HG03442 (cell line): ENCODE results near the gene CHCHD4.
A peak's percentile ranks its signal among the peaks of the same experiment; 100 is the strongest.

Experiments used
- ATAC-seq: cut with Tn5 transposase; IDR thresholded peaks from one replicate; pipeline ENCODE4 v1.9.1; 2021; ENCODE audit warnings: mild to moderate bottlenecking, moderate library complexity; ENCODE audit not compliant: unreplicated experiment

CHCHD4 gene

DNA sequence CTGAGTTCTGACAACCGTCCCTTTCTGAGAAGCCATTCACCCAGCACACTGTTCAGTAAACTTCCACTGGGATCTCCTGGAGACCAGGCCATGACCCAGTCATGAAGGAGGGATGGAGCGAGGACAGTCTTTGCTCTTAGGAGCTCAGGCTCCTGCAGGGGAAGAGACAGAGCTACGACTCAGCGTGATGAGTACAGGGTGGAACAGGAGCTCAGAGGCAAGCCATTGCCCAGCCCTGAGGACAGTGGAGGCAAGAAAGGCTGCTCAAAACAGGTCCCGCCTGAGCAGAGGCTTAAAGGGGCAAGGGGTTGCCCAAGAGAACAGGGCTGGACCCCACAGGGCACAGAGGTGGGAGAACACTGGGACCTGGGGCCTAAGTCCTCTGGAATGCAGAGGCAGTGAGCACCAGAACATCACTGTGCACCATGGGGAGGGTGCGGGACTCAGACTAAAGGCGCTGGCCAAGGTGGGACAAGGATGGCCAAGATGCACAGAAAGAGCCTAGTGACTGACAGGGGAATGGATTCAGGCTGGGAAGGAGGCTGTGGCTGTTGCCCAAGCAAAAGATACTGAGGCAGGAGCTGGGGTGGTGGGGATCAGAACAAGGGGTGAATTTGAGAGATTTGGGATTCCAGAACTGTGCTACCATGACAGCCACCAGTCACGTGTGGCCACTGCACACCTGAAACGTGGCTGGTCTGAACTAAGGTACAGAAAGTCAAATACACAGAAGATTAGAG is 26.0 kb upstream of the CHCHD4 start:
- no peak for ATAC-seq

DNA sequence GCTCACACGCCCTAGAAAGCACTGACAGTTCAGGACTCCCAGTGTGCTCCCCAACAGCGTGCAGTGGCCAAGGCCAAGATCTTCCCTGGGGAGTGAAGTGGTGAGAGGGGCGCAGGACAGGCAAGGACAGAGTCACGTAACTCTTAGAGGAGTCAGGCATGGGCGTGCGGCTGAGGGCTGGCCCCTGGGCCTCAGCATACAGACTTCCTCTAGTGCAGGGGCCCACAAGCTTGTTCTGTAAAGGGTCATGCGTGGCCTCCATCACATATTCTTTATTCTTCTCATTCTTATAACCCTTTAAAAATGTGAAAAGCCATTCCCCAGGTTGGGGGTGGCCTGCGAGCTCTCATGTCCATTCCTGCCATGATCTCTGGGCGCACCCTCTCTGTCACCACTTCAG is 25.4 kb upstream of the CHCHD4 start:
- ATAC-seq: no peak

DNA sequence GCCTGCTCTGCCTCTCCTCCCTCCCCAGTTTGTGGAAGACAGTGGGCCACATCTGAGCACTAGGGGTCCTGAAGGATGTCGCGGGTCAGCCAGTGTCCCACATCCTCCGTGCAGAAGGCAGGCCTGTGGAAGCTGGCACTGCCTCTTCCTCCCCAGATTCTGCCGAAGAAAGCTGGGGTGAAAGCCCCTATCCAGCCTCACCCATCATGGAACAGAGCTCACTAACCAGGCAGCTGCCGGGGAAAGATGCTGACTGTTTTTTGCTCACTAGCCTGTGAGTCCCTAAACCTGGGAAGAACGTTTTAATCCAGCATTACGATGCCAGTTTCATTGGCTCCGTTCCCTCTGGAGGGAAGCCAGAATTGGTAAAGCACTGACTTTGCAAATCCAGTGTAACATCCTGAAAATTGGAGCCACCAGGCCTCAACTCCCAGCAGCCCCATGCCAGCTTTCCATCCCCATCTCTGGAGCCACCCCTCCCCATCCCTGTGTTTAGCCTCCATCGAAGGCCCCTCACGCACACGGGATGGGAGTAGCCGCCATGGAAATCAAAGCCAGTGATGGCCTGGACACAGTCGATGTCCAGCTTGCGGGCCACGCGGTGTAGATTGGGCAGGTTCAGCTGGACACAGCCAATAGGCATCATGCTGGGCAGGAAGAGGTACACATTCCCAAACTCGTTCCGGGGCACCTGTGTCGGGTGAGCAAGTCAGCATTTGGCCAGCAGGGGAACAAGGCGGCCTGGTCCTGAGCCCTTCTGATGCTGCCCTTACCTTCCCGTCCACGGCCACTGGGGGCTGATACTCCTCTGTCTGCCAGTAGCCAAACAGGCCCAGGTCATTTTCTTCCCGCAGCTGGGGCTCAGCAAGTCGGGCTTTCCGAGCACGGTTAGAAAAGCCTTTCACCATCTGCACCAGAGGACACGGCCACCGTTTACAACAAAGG is 23.6 kb upstream of the CHCHD4 start:
- no peak for ATAC-seq

DNA sequence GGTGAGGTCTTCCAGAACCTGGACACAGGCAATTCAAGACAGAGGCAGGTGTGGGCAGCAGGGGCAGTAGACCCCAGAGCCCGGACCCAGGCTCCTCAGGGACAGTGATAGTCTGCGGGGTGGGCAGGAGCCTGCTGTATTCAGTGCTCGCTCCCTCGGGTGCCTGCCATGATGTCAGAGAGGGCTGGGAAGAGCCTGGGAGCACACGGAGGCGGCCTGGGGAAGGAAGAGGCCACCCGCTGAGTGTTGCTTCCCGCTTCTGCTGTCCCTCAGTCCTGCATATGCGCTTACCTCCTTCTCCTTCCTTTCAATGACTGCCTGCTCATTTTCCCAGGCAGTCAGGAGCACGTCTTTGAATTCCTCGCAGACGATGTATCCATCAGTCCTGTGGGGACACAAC is 22.9 kb upstream of the CHCHD4 start:
- ATAC-seq: no peak

DNA sequence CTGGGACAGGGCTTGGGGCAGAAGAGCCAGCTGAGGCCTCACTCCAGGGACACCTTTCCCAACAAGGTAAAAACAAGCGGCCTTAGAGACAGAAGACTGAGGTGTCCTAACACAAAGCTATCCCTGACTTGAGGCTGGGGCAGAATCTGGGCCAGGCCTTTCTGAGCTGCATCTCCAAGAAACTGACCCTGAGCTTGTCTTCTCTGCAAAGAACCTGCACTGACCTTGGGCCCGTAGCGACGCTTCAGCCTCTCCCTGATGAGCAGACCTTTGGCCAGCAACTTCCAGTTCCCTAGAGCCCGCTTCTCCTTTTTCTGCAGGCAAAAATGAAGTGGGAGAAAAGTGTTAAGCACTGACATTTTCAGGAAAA is 22.4 kb upstream of the CHCHD4 start:
- ATAC-seq: no peak

DNA sequence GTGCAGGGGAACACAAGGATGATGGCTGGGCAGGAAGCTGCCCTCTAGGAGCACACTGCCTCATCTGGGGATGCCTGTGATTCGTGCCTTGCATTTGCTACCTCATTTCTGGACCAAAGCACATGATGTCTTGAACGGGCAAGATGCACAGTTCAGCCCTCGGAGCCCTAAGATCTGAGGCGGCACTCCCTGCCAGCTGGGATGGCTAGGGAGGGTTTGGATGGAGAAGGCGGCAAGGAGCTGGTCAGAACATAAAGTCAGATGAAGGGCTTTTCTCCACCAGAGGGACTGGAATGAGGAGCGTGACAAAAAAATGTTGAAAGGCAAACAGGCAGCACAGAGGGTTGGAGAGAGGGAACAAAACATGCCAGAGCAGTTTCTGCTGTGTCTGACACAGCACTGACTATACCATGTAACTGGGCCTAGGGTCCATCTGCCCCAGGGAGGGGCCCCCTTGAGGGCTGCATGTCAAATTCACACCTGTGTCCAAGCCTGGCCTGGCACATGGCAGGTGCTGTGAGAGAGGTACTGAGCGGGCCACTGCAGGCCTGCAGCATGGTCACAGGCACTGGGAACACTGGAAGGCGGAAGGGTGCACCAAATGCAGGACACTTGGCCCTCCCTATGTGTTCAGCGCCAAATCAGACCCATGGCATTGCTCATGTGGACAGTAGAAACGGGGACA is 21.9 kb upstream of the CHCHD4 start:
- no peak for ATAC-seq

- ATAC-seq: no peak
Measured at GRCh38 chr3:14145670-14146380, 21.2 kb upstream of the CHCHD4 start.

DNA sequence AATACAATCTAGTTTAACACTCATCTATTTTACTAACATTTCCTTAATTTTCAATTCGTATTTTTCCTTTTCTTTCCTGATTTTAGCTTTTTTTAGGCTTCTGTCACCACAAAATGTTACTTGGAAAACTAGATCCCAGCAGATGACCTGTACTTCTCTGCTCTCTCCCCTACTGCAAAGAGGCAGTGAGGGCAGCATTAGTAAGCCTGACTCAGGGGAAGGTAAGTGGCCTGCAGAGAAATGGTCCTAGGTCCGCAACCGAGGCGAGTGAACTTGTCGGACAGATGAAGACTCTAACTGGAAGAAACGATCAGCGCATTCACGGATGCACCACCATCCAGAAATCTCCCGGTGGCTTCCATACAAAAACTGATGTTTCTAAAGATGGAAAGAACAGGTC is 20.6 kb upstream of the CHCHD4 start:
- ATAC-seq: no peak

GRCh38 chr3:14144423-14145075 is 19.9 kb upstream of the CHCHD4 start:
- peak; percentile 92 for ATAC-seq

DNA sequence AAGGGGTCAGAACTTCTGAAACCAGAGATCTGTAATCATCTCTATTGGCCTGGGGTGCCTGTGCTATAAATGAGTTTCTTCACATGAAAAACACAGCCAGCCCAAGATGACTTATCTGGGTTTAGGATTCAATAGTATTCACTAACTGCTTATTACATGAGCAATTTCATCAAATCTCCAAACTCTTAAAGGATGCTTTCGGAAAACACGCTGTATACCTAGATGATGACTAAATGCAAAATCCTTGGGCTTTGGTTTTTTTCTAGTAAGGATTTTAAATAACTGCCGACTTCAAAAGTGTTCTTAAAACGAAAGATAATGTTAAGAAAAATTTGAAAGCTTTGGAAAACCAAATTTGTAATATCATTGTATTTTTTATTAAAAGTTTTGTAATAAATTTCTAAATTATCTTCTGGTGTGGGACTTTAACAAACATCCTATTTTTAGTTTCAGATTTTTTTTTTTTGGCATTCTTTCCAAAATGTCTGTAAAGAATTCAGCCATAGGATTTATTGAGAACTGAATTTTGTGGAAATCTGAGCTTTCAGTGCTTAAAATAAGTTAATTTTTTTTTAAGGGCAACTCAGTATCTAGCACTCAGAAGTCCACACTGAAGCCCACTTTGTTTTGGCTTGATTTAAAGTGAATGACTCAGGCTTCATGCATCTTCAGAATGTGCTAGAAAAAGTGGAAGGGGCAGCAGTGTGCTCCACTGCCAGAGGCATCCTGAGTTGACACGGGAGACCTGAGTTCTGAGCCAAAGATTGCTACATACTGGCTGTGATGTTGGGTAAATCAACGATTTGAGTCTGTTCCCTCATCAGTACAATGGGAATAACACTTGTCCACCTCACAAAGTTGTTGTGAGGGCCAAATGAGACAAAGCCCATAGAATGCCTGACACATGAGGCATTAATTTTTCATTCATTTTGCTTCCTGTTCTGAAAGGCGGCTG is 18.9 kb upstream of the CHCHD4 start:
- ATAC-seq: no peak

DNA sequence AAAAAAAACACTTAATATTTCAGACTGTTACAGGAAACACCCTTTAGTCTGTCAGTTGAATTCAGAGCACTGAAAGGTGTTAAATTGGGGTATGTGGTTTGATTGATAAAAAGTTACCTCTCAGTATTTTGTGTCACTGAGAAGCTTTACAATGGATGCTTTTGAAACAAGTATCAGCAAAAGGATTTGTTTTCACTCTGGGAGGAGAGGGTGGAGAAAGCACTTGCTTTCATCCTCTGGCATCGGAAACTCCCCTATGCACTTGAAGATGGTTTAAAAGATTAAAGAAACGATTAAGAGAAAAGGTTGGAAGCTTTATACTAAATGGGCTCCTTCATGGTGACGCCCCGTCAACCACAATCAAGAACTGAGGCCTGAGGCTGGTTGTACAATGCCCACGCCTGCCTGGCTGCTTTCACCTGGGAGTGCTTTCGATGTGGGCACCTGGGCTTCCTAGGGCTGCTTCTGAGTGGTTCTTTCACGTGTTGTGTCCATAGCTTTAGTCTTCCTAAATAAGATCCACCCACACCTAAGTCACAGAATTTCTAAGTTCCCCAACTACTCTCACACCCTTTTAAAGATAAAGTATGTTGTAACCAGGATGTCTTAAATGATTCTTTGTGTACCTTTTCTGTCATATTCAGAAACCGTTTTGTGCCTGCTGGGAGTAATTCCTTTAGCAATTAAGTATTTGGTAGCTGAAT is 18.0 kb upstream of the CHCHD4 start:
- ATAC-seq: no peak

DNA sequence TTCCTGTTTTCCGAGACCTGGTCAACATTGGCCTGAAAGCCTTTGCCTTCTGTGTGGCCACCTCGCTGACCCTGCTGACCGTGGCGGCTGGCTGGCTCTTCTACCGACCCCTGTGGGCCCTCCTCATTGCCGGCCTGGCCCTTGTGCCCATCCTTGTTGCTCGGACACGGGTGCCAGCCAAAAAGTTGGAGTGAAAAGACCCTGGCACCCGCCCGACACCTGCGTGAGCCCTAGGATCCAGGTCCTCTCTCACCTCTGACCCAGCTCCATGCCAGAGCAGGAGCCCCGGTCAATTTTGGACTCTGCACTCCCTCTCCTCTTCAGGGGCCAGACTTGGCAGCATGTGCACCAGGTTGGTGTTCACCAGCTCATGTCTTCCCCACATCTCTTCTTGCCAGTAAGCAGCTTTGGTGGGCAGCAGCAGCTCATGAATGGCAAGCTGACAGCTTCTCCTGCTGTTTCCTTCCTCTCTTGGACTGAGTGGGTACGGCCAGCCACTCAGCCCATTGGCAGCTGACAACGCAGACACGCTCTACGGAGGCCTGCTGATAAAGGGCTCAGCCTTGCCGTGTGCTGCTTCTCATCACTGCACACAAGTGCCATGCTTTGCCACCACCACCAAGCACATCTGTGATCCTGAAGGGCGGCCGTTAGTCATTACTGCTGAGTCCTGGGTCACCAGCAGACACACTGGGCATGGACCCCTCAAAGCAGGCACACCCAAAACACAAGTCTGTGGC is 17.1 kb upstream of the CHCHD4 start:
- ATAC-seq: no peak

DNA sequence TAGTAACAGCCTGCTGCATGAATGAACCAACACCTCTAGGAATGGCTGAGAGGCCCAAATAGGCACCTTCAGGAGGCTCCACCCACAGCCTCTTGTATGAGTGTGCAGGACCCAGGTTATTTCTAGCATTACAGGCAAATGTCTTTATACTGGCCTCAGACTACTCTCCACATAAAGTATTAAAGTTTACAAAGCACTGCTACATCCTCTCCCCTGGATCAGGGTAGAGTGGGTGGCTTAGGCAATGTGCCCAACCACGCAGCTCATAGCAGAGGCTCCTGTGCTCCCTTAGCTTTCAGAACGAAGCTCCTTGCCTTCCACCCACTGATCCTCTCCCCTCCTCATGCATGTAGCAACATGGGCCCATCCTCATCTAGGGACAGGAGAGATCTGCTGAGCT is 16.5 kb upstream of the CHCHD4 start:
- no peak for ATAC-seq

DNA sequence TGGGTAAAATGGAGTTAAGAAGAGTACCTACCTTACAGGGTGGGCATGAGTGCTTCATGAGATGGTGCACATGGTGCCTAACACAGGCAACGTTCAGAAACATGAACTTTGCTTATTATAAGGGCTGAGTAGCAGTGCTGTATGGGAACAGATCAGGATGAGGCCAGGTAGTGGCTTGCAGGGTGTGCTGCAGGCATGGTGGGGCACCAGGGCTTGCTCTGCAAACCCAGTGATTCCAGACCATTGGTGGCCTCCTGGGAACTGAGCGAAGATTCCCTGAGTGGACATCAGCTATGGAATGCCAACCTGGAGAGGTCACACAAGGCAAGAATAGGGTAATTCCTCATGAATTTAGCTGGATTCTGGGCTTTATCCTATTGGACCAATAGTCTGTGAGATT is 16.0 kb upstream of the CHCHD4 start:
- ATAC-seq: no peak

DNA sequence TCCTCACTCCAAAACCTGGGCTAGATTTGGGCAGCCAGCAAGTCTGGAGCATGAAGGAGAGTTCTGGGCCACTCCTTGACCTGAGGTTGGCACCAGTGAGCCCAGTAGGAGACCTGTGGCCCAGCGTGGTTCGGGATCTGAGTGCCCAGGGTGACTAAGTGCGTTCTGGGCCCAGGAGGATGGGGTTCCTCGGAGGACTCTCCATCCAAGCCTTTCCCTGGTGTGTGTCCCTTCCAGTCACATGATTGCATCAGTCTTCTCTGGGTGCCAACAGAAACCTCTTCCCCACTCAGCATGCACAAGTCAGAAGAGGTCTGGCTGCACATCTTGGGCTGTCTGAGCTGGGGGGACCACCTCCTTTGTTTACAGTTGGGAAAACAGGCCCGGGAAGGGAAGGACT is 15.1 kb upstream of the CHCHD4 start:
- no peak for ATAC-seq

DNA sequence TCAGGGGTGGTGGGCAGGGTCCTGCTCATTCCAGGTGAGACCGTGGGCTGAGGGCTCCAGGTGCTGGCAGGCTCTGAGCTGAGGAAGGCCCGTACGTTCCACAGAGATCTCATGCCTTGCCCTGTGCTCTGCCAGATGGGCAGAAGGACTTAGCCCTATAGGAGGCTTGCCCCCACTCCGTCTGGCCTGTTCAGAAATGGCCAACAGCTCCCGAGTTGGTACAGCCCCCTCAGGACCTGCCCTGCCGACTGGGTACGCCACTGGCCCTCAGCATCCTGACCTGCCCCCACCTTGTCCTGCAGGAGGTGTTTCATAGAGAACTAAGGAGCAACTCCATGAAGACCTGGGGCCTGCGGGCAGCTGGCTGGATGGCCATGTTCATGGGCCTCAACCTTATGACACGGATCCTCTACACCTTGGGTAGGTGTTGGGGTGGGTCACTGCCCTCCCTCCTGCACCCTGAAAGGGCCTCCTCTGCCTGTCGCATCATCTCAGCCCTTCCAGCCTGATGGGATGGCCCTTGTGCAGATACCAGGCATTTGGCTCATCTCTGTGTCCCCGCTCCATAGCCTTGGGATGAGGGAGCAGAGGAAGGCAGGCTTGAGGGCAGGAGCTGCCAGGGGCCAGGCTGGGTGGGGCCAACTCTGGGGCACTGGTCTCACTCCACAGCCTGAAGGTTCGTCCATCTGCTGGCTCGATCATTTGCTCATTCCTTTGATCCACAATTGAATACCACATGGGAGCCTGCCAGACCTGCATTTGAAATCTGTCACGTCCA is 14.4 kb upstream of the CHCHD4 start:
- no peak for ATAC-seq

GRCh38 chr3:14138109-14138877 is 13.6 kb upstream of the CHCHD4 start:
- no peak for ATAC-seq
